H9 (cell line): ENCODE data around the gene PACSIN3. TPM values are rescaled to one million over a fixed set of nuclear protein-coding genes. Genes with fewer than 3 reads are reported as not detected.

ENCODE experiments used
- DNase-seq: peaks from one replicate; pipeline ENCODE4 v3.0.0-alpha.2; 2017
- H2AFZ ChIP-seq: one replicate; pipeline ENCODE4 v1.6.1; 2013; ENCODE audit warnings: mild to moderate bottlenecking, low read length, control low read depth, moderate library complexity
- H2AK5ac ChIP-seq: 2 replicates; pipeline ENCODE4 v1.6.1; 2013; ENCODE audit warnings: low read length, control low read depth, mixed read lengths; ENCODE audit not compliant: insufficient read length
- H2BK120ac ChIP-seq: one replicate; pipeline ENCODE4 v1.6.1; 2013; ENCODE audit warnings: low read depth, mild to moderate bottlenecking, low read length, control low read depth, inconsistent platforms; ENCODE audit not compliant: poor library complexity, severe bottlenecking
- H2BK12ac ChIP-seq: 2 replicates; pipeline ENCODE4 v1.6.1; 2013; ENCODE audit warnings: low read length, control low read depth, mixed read lengths, low read depth; ENCODE audit not compliant: insufficient read length
- H2BK15ac ChIP-seq: 2 replicates; pipeline ENCODE4 v1.6.1; 2013; ENCODE audit warnings: low read depth, low read length, control low read depth
- H2BK20ac ChIP-seq: one replicate; pipeline ENCODE4 v1.6.1; 2013; ENCODE audit warnings: low read depth, mild to moderate bottlenecking, low read length, control low read depth, inconsistent platforms; ENCODE audit not compliant: poor library complexity, severe bottlenecking
- H2BK5ac ChIP-seq: 2 replicates; pipeline ENCODE4 v1.6.1; 2013; ENCODE audit warnings: low read length, control low read depth, mixed read lengths; ENCODE audit not compliant: insufficient read length
- H3K14ac ChIP-seq: 2 replicates; pipeline ENCODE4 v1.6.1; 2013; ENCODE audit warnings: low read length, control low read depth; ENCODE audit not compliant: insufficient read depth
- H3K18ac ChIP-seq: 2 replicates; pipeline ENCODE4 v1.6.1; 2013; ENCODE audit warnings: low read depth, mild to moderate bottlenecking, mixed read lengths, low read length, control low read depth; ENCODE audit not compliant: insufficient read length
- H3K23ac ChIP-seq: 2 replicates; pipeline ENCODE4 v1.6.1; 2013; ENCODE audit warnings: low read length, control low read depth, mixed read lengths, low read depth; ENCODE audit not compliant: insufficient read length
- H3K23me2 ChIP-seq: 2 replicates; pipeline ENCODE4 v1.6.1; 2013; ENCODE audit warnings: low read depth, mild to moderate bottlenecking, mixed read lengths, low read length, control low read depth; ENCODE audit not compliant: insufficient read length, poor library complexity, severe bottlenecking
- H3K27ac ChIP-seq: 2 replicates; pipeline ENCODE4 v1.5.1; 2013; ENCODE audit warnings: low read length, control low read depth, mixed read lengths, low read depth; ENCODE audit not compliant: insufficient read length
- H3K27me3 ChIP-seq: 2 replicates; pipeline ENCODE4 v1.6.1; 2013; ENCODE audit warnings: low read length, control low read depth, inconsistent platforms; ENCODE audit not compliant: insufficient read depth
- H3K4ac ChIP-seq: 2 replicates; pipeline ENCODE4 v1.6.1; 2013; ENCODE audit warnings: low read depth, mild to moderate bottlenecking, control low read depth, inconsistent platforms, low read length, moderate library complexity
- H3K4me1 ChIP-seq: 2 replicates; pipeline ENCODE4 v1.6.1; 2013; ENCODE audit warnings: low read length, control low read depth, inconsistent platforms; ENCODE audit not compliant: insufficient read depth
- H3K4me2 ChIP-seq: 2 replicates; pipeline ENCODE4 v1.6.1; 2013; ENCODE audit warnings: low read length, control low read depth, mixed read lengths; ENCODE audit not compliant: insufficient read length, insufficient read depth
- H3K56ac ChIP-seq: 2 replicates; pipeline ENCODE4 v1.6.1; 2013; ENCODE audit warnings: low read depth, mild to moderate bottlenecking, mixed read lengths, low read length, control low read depth; ENCODE audit not compliant: insufficient read length
- H3K79me1 ChIP-seq: 2 replicates; pipeline ENCODE4 v1.6.1; 2013; ENCODE audit warnings: low read depth, mild to moderate bottlenecking, moderate library complexity, low read length, control low read depth, inconsistent platforms; ENCODE audit not compliant: insufficient read depth, poor library complexity, severe bottlenecking
- H3K79me2 ChIP-seq: 2 replicates; pipeline ENCODE4 v1.6.1; 2013; ENCODE audit warnings: low read length, control low read depth, inconsistent platforms; ENCODE audit not compliant: insufficient read depth
- H3K9ac ChIP-seq: 2 replicates; pipeline ENCODE4 v1.6.1; 2013; ENCODE audit warnings: low read length, control low read depth, mixed read lengths; ENCODE audit not compliant: insufficient read length; ENCODE audit errors: extremely low read depth
- H3K9me3 ChIP-seq: one replicate; pipeline ENCODE4 v1.6.1; 2013; ENCODE audit warnings: low read depth, low read length, inconsistent platforms; ENCODE audit not compliant: control insufficient read depth
- H3T11ph ChIP-seq: one replicate; pipeline ENCODE4 v1.6.1; 2013; ENCODE audit warnings: mild to moderate bottlenecking, low read length, control low read depth, inconsistent platforms
- H4K20me1 ChIP-seq: one replicate; pipeline ENCODE4 v1.6.1; 2013; ENCODE audit not compliant: control insufficient read depth, insufficient read length, insufficient read depth
- H4K5ac ChIP-seq: 2 replicates; pipeline ENCODE4 v1.6.1; 2013; ENCODE audit warnings: low read depth, mild to moderate bottlenecking, mixed read lengths, low read length, control low read depth; ENCODE audit not compliant: insufficient read length
- H4K8ac ChIP-seq: replicated peaks from 2 replicates; pipeline ENCODE4 v1.6.1; 2013; ENCODE audit warnings: low read length, control low read depth, mixed read lengths, low read depth; ENCODE audit not compliant: insufficient read length
- H4K91ac ChIP-seq: 2 replicates; pipeline ENCODE4 v1.6.1; 2013; ENCODE audit warnings: low read depth, mild to moderate bottlenecking, moderate library complexity, mixed read lengths, low read length, control low read depth; ENCODE audit not compliant: insufficient read length
- H3K27ac Mint-ChIP-seq, 3 experiments: 2 replicates in 2 of 3; 3 replicates in 1 of 3; pipeline ENCODE4 v1.8.0; 2020 to 2021; ENCODE audit warnings: mixed read lengths in 3 of 3, mild to moderate bottlenecking in 1 of 3, moderate library complexity in 1 of 3
- H3K27me3 Mint-ChIP-seq: 2 replicates; pipeline ENCODE4 v1.8.0; 2021; ENCODE audit warnings: low read depth, mild to moderate bottlenecking, moderate library complexity, mixed read lengths
- H3K36me3 Mint-ChIP-seq, 3 experiments: 2 replicates in 2 of 3; 3 replicates in 1 of 3; pipeline ENCODE4 v1.8.0; 2020 to 2021; ENCODE audit warnings: low read depth in 3 of 3, mixed read lengths in 3 of 3; ENCODE audit not compliant: insufficient read depth in 1 of 3
- H3K4me1 Mint-ChIP-seq, 2 experiments: 2 replicates each; pipeline ENCODE4 v1.8.0; 2020; ENCODE audit warnings: mixed read lengths in 2 of 2
- H3K4me3 Mint-ChIP-seq, 2 experiments: 2 replicates in 1 of 2; 3 replicates in 1 of 2; pipeline ENCODE4 v1.8.0; 2020 to 2021; ENCODE audit warnings: mild to moderate bottlenecking in 2 of 2, mixed read lengths in 2 of 2, moderate library complexity in 1 of 2
- H3K9me3 Mint-ChIP-seq, 2 experiments: 2 replicates in 1 of 2; 3 replicates in 1 of 2; pipeline ENCODE4 v1.8.0; 2020; ENCODE audit warnings: mild to moderate bottlenecking in 2 of 2, mixed read lengths in 2 of 2, moderate library complexity in 1 of 2
- CTCF ChIP-seq: fragments of 200-600 bp; sonication (generic); conservative IDR thresholded peaks from 3 replicates; pipeline ENCODE4 v1.8.0; 2021; ENCODE audit warnings: antibody characterized with exemption, mild to moderate bottlenecking
- WGBS: extraction: QIAGEN DNeasy Blood & Tissue Kit; methylation state at CpG from one replicate; pipeline ENCODE4 v1.1.7; 2013; ENCODE audit warnings: missing lambda C conversion rate, low lambda C conversion rate, mixed read lengths; ENCODE audit not compliant: insufficient read length; ENCODE audit errors: extremely low coverage; 5-methylcytosine and 5-hydroxymethylcytosine counted together
- total RNA-seq: library from RNA; stranded (reverse); gene quantifications from 2 replicates; pipeline ENCODE4 v1.2.1, GENCODE V29; 2021

The PACSIN3 gene
- total RNA-seq, 1 experiment from 2014 or later: 63.0 TPM

- WGBS: no CpG with 5 or more reads among the region's 3 CpGs
- Mint-ChIP-seq H3K4me1 (peaks cover 0 to 10% of the 10 kb centered on the region in 2 experiments; a peak in 2 of 4 replicates), H3K36me3 (peaks cover 2 to 11% (median 8%) of the 10 kb centered on the region in 3 experiments; a peak in 6 of 7 replicates), H3K9me3 (no peaks in the 10 kb centered on the region), H3K4me3 (no peak overlapping the region), H3K27me3 (no peaks in the 10 kb centered on the region), H3K27ac (no peak overlapping the region; a peak in 1 of 7 replicates)
- Histone ChIP-seq H3K18ac (no peak overlapping the region), H4K5ac (no peak overlapping the region), H3K4ac (no peak overlapping the region), H2BK5ac (no peak overlapping the region), H2BK12ac (no peak overlapping the region), H3K27me3 (no peaks in the 10 kb centered on the region), H2BK20ac (no peak overlapping the region), H4K8ac (no peak overlapping the region), H3T11ph (no peak overlapping the region), H2BK15ac (no peak overlapping the region), H3K9me3 (no peaks in the 10 kb centered on the region), H3K23me2 (no peaks in the 10 kb centered on the region), H3K23ac (no peak overlapping the region), H2AFZ (no peak overlapping the region), H3K14ac (no peak overlapping the region), H3K9ac (no peak overlapping the region), H3K79me2 (no peaks in the 10 kb centered on the region), H3K79me1 (no peaks in the 10 kb centered on the region), H3K4me2 (no peak overlapping the region), H3K4me1 (no peaks in the 10 kb centered on the region), H3K27ac (no peak overlapping the region), H4K20me1 (no peaks in the 10 kb centered on the region), H2BK120ac (no peak overlapping the region), H3K56ac (no peak overlapping the region), H4K91ac (no peak overlapping the region), H2AK5ac (no peak overlapping the region)
- no peak for DNase-seq
- no peak for TF ChIP-seq CTCF
Observed at GRCh38 chr11:47136327-47136726, 49.9 kb downstream of the PACSIN3 start.
